Stimulated activated CD4-positive, alpha-beta T cell treated with anti-CD3 and anti-CD28 coated beads, Interleukin-12 subunit alpha, Interleukin-12 subunit beta, amount 100 ng/mL, for 48 hours (primary cell): ENCODE measurements around the gene KIF5C.
"Not testable (repeated sequence)": the region's sequence is repeated elsewhere in the genome, so short reads cannot be mapped to it uniquely, and the experiment has no call there.

Source experiments
- DNase-seq, 3 donors: peaks; one replicate each; pipeline ENCODE4 v3.0.0-alpha.2; 2020; ENCODE audit warnings: low read depth in 2 of 3, low spot score in 1 of 3

The KIF5C gene

GRCh38 chr2:148874868-148875341 is at the start of gene KIF5C:
Gene KIF5C, plus strand, starts transcription at chr2:148875227. Its CDS starts 391 bp downstream, at chr2:148875618.
- DNase-seq, result peak; percentile 85 to 90 (median 87)

GRCh38 chr2:148826791-148827190 is 48.2 kb upstream of the KIF5C start:
- no peak for DNase-seq

- no peak for DNase-seq
Observed at GRCh38 chr2:148828941-148829340, 46.1 kb upstream of the KIF5C start.

GRCh38 chr2:148829618-148830017 is 45.4 kb upstream of the KIF5C start:
- DNase-seq, result no peak

GRCh38 chr2:148832637-148833036 is 42.4 kb upstream of the KIF5C start:
- no peak for DNase-seq

- no peak for DNase-seq
Observed at GRCh38 chr2:148842050-148842449, 33.0 kb upstream of the KIF5C start.

- no peak for DNase-seq
Observed at GRCh38 chr2:148848146-148848545, 26.9 kb upstream of the KIF5C start.

- no peak for DNase-seq
Observed at GRCh38 chr2:148853458-148853857, 21.6 kb upstream of the KIF5C start.

- DNase-seq, result no peak
Observed at GRCh38 chr2:148860037-148860436, 15.0 kb upstream of the KIF5C start.

- no peak for DNase-seq
Observed at GRCh38 chr2:148861367-148861766, 13.7 kb upstream of the KIF5C start.

GRCh38 chr2:148862478-148862877 is 12.5 kb upstream of the KIF5C start:
- not testable (repeated sequence) for DNase-seq

- no peak for DNase-seq
Observed at GRCh38 chr2:148865512-148865911, 9.5 kb upstream of the KIF5C start.

- no peak for DNase-seq
Observed at GRCh38 chr2:148866091-148866490, 8.9 kb upstream of the KIF5C start.

GRCh38 chr2:148867079-148867769 is 7.8 kb upstream of the KIF5C start:
- no peak for DNase-seq

GRCh38 chr2:148875387-148876051 is 492 bp downstream of the KIF5C start:
- no peak for DNase-seq

- no peak for DNase-seq
Observed at GRCh38 chr2:148876202-148876594, 1.2 kb downstream of the KIF5C start.

GRCh38 chr2:148876595-148877402 is 1.8 kb downstream of the KIF5C start:
- peak in 2 of 3 donors; percentile 41 to 56 for DNase-seq

GRCh38 chr2:148877403-148877740 is 2.3 kb downstream of the KIF5C start:
- no peak for DNase-seq

- DNase-seq, result no peak
Observed at GRCh38 chr2:148880636-148881035, 5.6 kb downstream of the KIF5C start.

GRCh38 chr2:148882051-148882450 is 7.0 kb downstream of the KIF5C start:
- DNase-seq, result no peak

- DNase-seq, result no peak
Observed at GRCh38 chr2:148885209-148885608, 10.2 kb downstream of the KIF5C start.

GRCh38 chr2:148885988-148886387 is 11.0 kb downstream of the KIF5C start:
- DNase-seq, result no peak
